H1 (cell line): Measurements from ENCODE around the gene PLEKHB1. TPM values are rescaled to one million over a fixed set of nuclear protein-coding genes. Genes with fewer than 3 reads are reported as not detected.

ENCODE experiments used
- CTCF ChIA-PET: fragments of 300-600 bp; sonication (Branson Sonifier 250); formaldehyde crosslinking; loops from one replicate; lab custom pipeline; 2021; ENCODE audit not compliant: partially characterized antibody; lab: Charles Lee
- POLR2A ChIA-PET: fragments of 300-600 bp; sonication (Branson Sonifier 250); formaldehyde crosslinking; loops from one replicate; lab custom pipeline; 2021; ENCODE audit warnings: inconsistent platforms; ENCODE audit not compliant: partially characterized antibody; lab: Charles Lee
- DNase-seq, 2 experiments: peaks; one replicate each; pipeline versions ENCODE4 v3.0.0 to v3.0.0-alpha.2; 2010 to 2022; ENCODE audit warnings: low spot score in 2 of 2, low read depth in 1 of 2, mixed read lengths in 1 of 2
- FAIRE-seq: peaks from 2 replicates; lab custom pipeline; 2011; peaks lifted over from hg19 to GRCh38; lab: Jason Lieb, UNC
- H2AFZ ChIP-seq: 2 replicates; pipeline ENCODE4 v1.8.1; 2012; ENCODE audit warnings: low read length, inconsistent platforms
- H2AK5ac ChIP-seq: 2 replicates; pipeline ENCODE4 v1.6.1; 2013; ENCODE audit warnings: low read depth, low read length
- H2BK120ac ChIP-seq: replicated peaks from 2 replicates; pipeline ENCODE3; 2013; ENCODE audit warnings: low read depth, low read length, inconsistent platforms
- H2BK12ac ChIP-seq: 2 replicates; pipeline ENCODE4 v1.6.1; 2013; ENCODE audit warnings: low read depth, low read length
- H2BK15ac ChIP-seq: 2 replicates; pipeline ENCODE4 v1.6.1; 2013; ENCODE audit warnings: low read length
- H2BK20ac ChIP-seq: 2 replicates; pipeline ENCODE4 v1.6.1; 2013; ENCODE audit warnings: low read length
- H2BK5ac ChIP-seq: 2 replicates; pipeline ENCODE4 v1.6.1; 2013; ENCODE audit warnings: low read depth, low read length
- H3K14ac ChIP-seq: 2 replicates; pipeline ENCODE4 v1.6.1; 2013; ENCODE audit warnings: inconsistent platforms; ENCODE audit not compliant: insufficient read length
- H3K18ac ChIP-seq: 2 replicates; pipeline ENCODE4 v1.6.1; 2013; ENCODE audit warnings: low read length; ENCODE audit errors: extremely low read depth
- H3K23ac ChIP-seq: 2 replicates; pipeline ENCODE4 v1.6.1; 2013; ENCODE audit warnings: inconsistent platforms; ENCODE audit not compliant: insufficient read length
- H3K23me2 ChIP-seq: 2 replicates; pipeline ENCODE4 v1.6.1; 2013; ENCODE audit warnings: low read depth, low read length
- H3K27ac ChIP-seq: 2 replicates; pipeline ENCODE4 v1.6.1; 2011; ENCODE audit warnings: low read depth, low read length, inconsistent platforms
- H3K27me3 ChIP-seq, 4 experiments: replicated peaks in 1 of 4; 1 replicate in 1 of 4; 2 replicates in 3 of 4; pipeline versions ENCODE4 v1.6.1 to v1.8.1; 2011 to 2013; ENCODE audit warnings: low read length in 3 of 4, mild to moderate bottlenecking in 3 of 4, inconsistent platforms in 2 of 4, mixed read lengths in 2 of 4, moderate library complexity in 1 of 4; ENCODE audit not compliant: control insufficient read depth in 3 of 4, insufficient read depth in 3 of 4; ENCODE audit errors: extremely low read depth in 1 of 4
- H3K36me3 ChIP-seq, 4 experiments: 2 replicates each; pipeline versions ENCODE4 v1.6.1 to v1.8.1; 2011 to 2013; ENCODE audit warnings: mild to moderate bottlenecking in 4 of 4, low read length in 3 of 4, moderate library complexity in 2 of 4, control low read depth in 1 of 4, inconsistent platforms in 1 of 4; ENCODE audit not compliant: insufficient read depth in 4 of 4, control insufficient read depth in 2 of 4
- H3K4ac ChIP-seq: replicated peaks from 2 replicates; pipeline ENCODE3; 2013; ENCODE audit warnings: low read length, low read depth, mixed read lengths, inconsistent platforms; ENCODE audit not compliant: insufficient read length
- H3K4me1 ChIP-seq, 4 experiments: replicated peaks in 1 of 4; 1 replicate in 1 of 4; 2 replicates in 3 of 4; pipeline versions ENCODE4 v1.6.1 to v1.8.1; 2011 to 2013; ENCODE audit warnings: low read length in 3 of 4, inconsistent platforms in 2 of 4, mixed read lengths in 1 of 4; ENCODE audit not compliant: insufficient read depth in 4 of 4, control insufficient read depth in 3 of 4
- H3K4me2 ChIP-seq, 2 experiments: 2 replicates each; pipeline versions ENCODE4 v1.6.1 to v1.8.1; 2011 to 2013; ENCODE audit warnings: low read depth in 2 of 2, low read length in 2 of 2, control low read depth in 1 of 2, inconsistent platforms in 1 of 2, mild to moderate bottlenecking in 1 of 2; ENCODE audit not compliant: insufficient read depth in 1 of 2
- H3K4me3 ChIP-seq, 4 experiments: fragments of 200-600, 300-600 bp in 1 of 4; sonication (generic), shearing (Covaris generic), sonication (Bioruptor Twin) in 1 of 4; 2 replicates each; pipeline versions ENCODE4 v1.5.1 to v1.8.1; 2011 to 2016; ENCODE audit warnings: low read length in 4 of 4, low read depth in 3 of 4, control low read depth in 2 of 4, inconsistent platforms in 2 of 4, mild to moderate bottlenecking in 2 of 4, mixed read lengths in 1 of 4, moderate library complexity in 1 of 4; ENCODE audit not compliant: insufficient read depth in 2 of 4; ENCODE audit errors: extremely low read depth in 1 of 4
- H3K56ac ChIP-seq: replicated peaks from 2 replicates; pipeline ENCODE3; 2013; ENCODE audit warnings: low read depth, mild to moderate bottlenecking, mixed read lengths, low read length, inconsistent platforms; ENCODE audit not compliant: insufficient read length
- H3K79me1 ChIP-seq: 2 replicates; pipeline ENCODE4 v1.6.1; 2013; ENCODE audit warnings: low read depth, low read length, control low read depth
- H3K79me2 ChIP-seq, 2 experiments: 2 replicates each; pipeline versions ENCODE4 v1.6.1 to v1.8.1; 2012 to 2013; ENCODE audit warnings: low read length in 2 of 2, mild to moderate bottlenecking in 2 of 2, inconsistent platforms in 1 of 2; ENCODE audit not compliant: insufficient read depth in 2 of 2, control insufficient read depth in 1 of 2
- H3K9ac ChIP-seq, 4 experiments: replicated peaks in 1 of 4; 1 replicate in 1 of 4; 2 replicates in 3 of 4; pipeline versions ENCODE4 v1.6.1 to v1.8.1; 2011 to 2013; ENCODE audit warnings: low read depth in 3 of 4, low read length in 3 of 4, control low read depth in 2 of 4, mild to moderate bottlenecking in 2 of 4, moderate library complexity in 2 of 4, inconsistent platforms in 1 of 4; ENCODE audit errors: extremely low read depth in 1 of 4
- H3K9me3 ChIP-seq, 2 experiments: 2 replicates each; pipeline versions ENCODE4 v1.6.1 to v1.8.1; 2012 to 2013; ENCODE audit warnings: mild to moderate bottlenecking in 2 of 2, moderate library complexity in 2 of 2, control low read depth in 1 of 2, inconsistent platforms in 1 of 2, low read depth in 1 of 2, low read length in 1 of 2, mixed read lengths in 1 of 2; ENCODE audit not compliant: insufficient read depth in 2 of 2
- H4K20me1 ChIP-seq, 2 experiments: replicated peaks in 1 of 2; 2 replicates each; pipeline versions ENCODE3 to v1.8.1; 2011 to 2013; ENCODE audit warnings: inconsistent platforms in 2 of 2, low read length in 2 of 2, mild to moderate bottlenecking in 1 of 2; ENCODE audit not compliant: insufficient read depth in 2 of 2, control insufficient read depth in 1 of 2
- H4K5ac ChIP-seq: 2 replicates; pipeline ENCODE4 v1.6.1; 2013; ENCODE audit warnings: low read length, low read depth, mixed read lengths, inconsistent platforms; ENCODE audit not compliant: insufficient read length
- H4K8ac ChIP-seq: 2 replicates; pipeline ENCODE4 v1.8.0; 2013; ENCODE audit warnings: mild to moderate bottlenecking, moderate library complexity, low read length, inconsistent platforms; ENCODE audit not compliant: insufficient read depth; ENCODE audit errors: extremely low read depth
- H4K91ac ChIP-seq: replicated peaks from 2 replicates; pipeline ENCODE3; 2013; ENCODE audit warnings: low read length, mixed read lengths, inconsistent platforms; ENCODE audit not compliant: insufficient read length
- BACH1 ChIP-seq: IDR thresholded peaks from 2 replicates; pipeline ENCODE4 v1.6.1; 2012; ENCODE audit warnings: low read length, improper control_type of control experiment
- CHD2 ChIP-seq: IDR thresholded peaks from 2 replicates; pipeline ENCODE4 v1.6.1; 2012; ENCODE audit warnings: low read length, improper control_type of control experiment
- CREB1 ChIP-seq: IDR thresholded peaks from 2 replicates; pipeline ENCODE4 v1.6.1; 2012; ENCODE audit warnings: inconsistent platforms
- EP300 ChIP-seq, 2 experiments: IDR thresholded peaks; 1 replicate in 1 of 2; 2 replicates in 1 of 2; pipeline ENCODE4 v1.6.1; 2011 to 2012; ENCODE audit warnings: low read depth in 2 of 2, low read length in 2 of 2, mild to moderate bottlenecking in 2 of 2, borderline replicate concordance in 1 of 2, inconsistent platforms in 1 of 2, moderate library complexity in 1 of 2
- KDM1A ChIP-seq: fragments of 200-600, 300-600 bp; sonication (generic); IDR thresholded peaks from 2 replicates; pipeline ENCODE4 v1.7.1; 2016; ENCODE audit warnings: mild to moderate bottlenecking, low read length, borderline replicate concordance
- KDM4A ChIP-seq: IDR thresholded peaks from one replicate; pipeline ENCODE4 v1.7.1; 2012; ENCODE audit warnings: low read depth, mild to moderate bottlenecking, moderate library complexity, low read length, inconsistent platforms; ENCODE audit not compliant: severe bottlenecking
- KDM5A ChIP-seq: fragments of 200-600 bp; IDR thresholded peaks from 2 replicates; pipeline ENCODE4 v1.7.1; 2012; ENCODE audit warnings: mild to moderate bottlenecking, low read length, inconsistent platforms, mixed read lengths
- POLR2A ChIP-seq, 2 experiments: IDR thresholded peaks; 1 replicate in 1 of 2; 2 replicates in 1 of 2; pipeline ENCODE4 v1.6.1; 2011; ENCODE audit warnings: low read depth in 2 of 2, low read length in 2 of 2, mild to moderate bottlenecking in 2 of 2; ENCODE audit errors: control extremely low read depth in 1 of 2
- POU5F1 ChIP-seq: IDR thresholded peaks from 2 replicates; pipeline ENCODE4 v1.6.1; 2011; ENCODE audit warnings: low read depth, mild to moderate bottlenecking, low read length, moderate library complexity
- RNF2 ChIP-seq: fragments of 200-900, 300-1000 bp; sonication (generic); IDR thresholded peaks from 2 replicates; pipeline ENCODE4 v1.7.1; 2016; ENCODE audit warnings: borderline replicate concordance, low read depth, mild to moderate bottlenecking, antibody characterized with exemption, low read length; ENCODE audit not compliant: poor library complexity, severe bottlenecking; ENCODE audit errors: missing control alignments
- SP2 ChIP-seq: IDR thresholded peaks from 2 replicates; pipeline ENCODE4 v1.6.1; 2012; ENCODE audit warnings: mild to moderate bottlenecking, low read length, inconsistent platforms
- TAF1 ChIP-seq: IDR thresholded peaks from 2 replicates; pipeline ENCODE4 v1.6.1; 2011; ENCODE audit warnings: mild to moderate bottlenecking, low read depth, low read length
- TCF12 ChIP-seq: IDR thresholded peaks from 2 replicates; pipeline ENCODE4 v1.6.1; 2011; ENCODE audit warnings: low read depth, mild to moderate bottlenecking, low read length
- TEAD4 ChIP-seq: IDR thresholded peaks from 2 replicates; pipeline ENCODE4 v1.6.1; 2012; ENCODE audit warnings: low read depth, low read length, inconsistent platforms, mixed read lengths
- WGBS, 2 experiments: shearing (Covaris generic) in 1 of 2; methylation state at CpG; one replicate each; pipeline versions ENCODE4 v1.1.6 to v1.1.7; 2013 to 2015; ENCODE audit warnings: low lambda C conversion rate in 2 of 2, mixed read lengths in 2 of 2, inconsistent platforms in 1 of 2, low coverage in 1 of 2, missing lambda C conversion rate in 1 of 2; ENCODE audit not compliant: insufficient replicate concordance in 2 of 2, insufficient coverage in 1 of 2, insufficient read length in 1 of 2; ENCODE audit errors: extremely low coverage in 1 of 2, missing lambda C conversion rate in 1 of 2; 5-methylcytosine and 5-hydroxymethylcytosine counted together
- polyA plus RNA-seq, 7 experiments: library from polyadenylated mRNA; depleted of rRNA in 3 of 7; stranded (reverse) in 5 of 7; unstranded in 2 of 7; fragments of >200 nt in 5 of 7; fragments of 200-250 nt in 2 of 7; gene quantifications; 1 replicate in 5 of 7; 2 replicates in 1 of 7; 4 replicates in 1 of 7; pipeline versions ENCODE4 v1.2.1 to v1.2.3, GENCODE V29; 2011 to 2013; ENCODE audit warnings: missing spikeins in 2 of 7, mixed read lengths in 2 of 7
- total RNA-seq: library from RNA; stranded (reverse); fragmentation: NEBNext Ultra II Directional; extraction: Animal tissue kit (Norgen Biotek cat#: 25700); gene quantifications from 2 replicates; pipeline ENCODE4 v1.2.1, GENCODE V29; 2021
- TF ChIP-seq, protein P1 (sequence below): IDR thresholded peaks from 2 replicates; pipeline ENCODE4 v1.6.1; 2012; ENCODE audit warnings: inconsistent platforms

The PLEKHB1 gene
- total and polyA plus RNA-seq, 2 of the 8 experiments (the other 6 are each of a cell fraction or from before 2014, with no cell fraction given), result 14.8 to 24.5 TPM

GRCh38 chr11:73640592-73640991 is 5.8 kb upstream of the PLEKHB1 start:
- no peak overlapping the region for H3K23ac ChIP-seq
- H3K4ac ChIP-seq, result no peak overlapping the region
- no peak overlapping the region for H3K4me3 ChIP-seq
- H4K5ac ChIP-seq, result no peak overlapping the region
- H3K9ac ChIP-seq, result no peak overlapping the region
- H3K4me2 ChIP-seq, result no peak overlapping the region
- H4K20me1 ChIP-seq, result no peaks in the 10 kb centered on the region
- peaks cover 0 to 2% (median 0%) of the 10 kb centered on the region in 4 experiments; a peak in 1 of 7 replicates for H3K4me1 ChIP-seq
- H2AFZ ChIP-seq, result no peak overlapping the region
- H2AK5ac ChIP-seq, result no peak overlapping the region
- H3K27ac ChIP-seq, result no peak overlapping the region
- H3K36me3 ChIP-seq, result no peaks in the 10 kb centered on the region
- peaks cover 3% of the 10 kb centered on the region; the same call in 1 of the 2 replicates for H3K23me2 ChIP-seq
- no peak overlapping the region for H2BK120ac ChIP-seq
- 78% methylated on average over 2 of the region's 2 CpGs; no CpG with 5 or more reads in 1 of the 2 experiments for WGBS, 2 experiments
- no peak overlapping the region for H2BK12ac ChIP-seq
- POLR2A ChIA-PET, result interaction anchor here (1.0 kb wide), 1 partner anchor 216 kb away, joined by 3 read pairs; no protein-coding TSS in a partner anchor
- no peak overlapping the region for H3K18ac ChIP-seq
- peaks cover 0 to 4% (median 0%) of the 10 kb centered on the region in 4 experiments; a peak in 2 of 7 replicates for H3K27me3 ChIP-seq
- H3K9me3 ChIP-seq, result no peaks in the 10 kb centered on the region
- H4K91ac ChIP-seq, result no peak overlapping the region
- no peak overlapping the region for H3K14ac ChIP-seq
- no peak overlapping the region for H2BK15ac ChIP-seq
- no peak overlapping the region for H3K56ac ChIP-seq
- H2BK5ac ChIP-seq, result no peak overlapping the region
- FAIRE-seq (no peak), DNase-seq (no peak)
- no peaks in the 10 kb centered on the region for H3K79me1 ChIP-seq
- CTCF ChIA-PET, result interaction anchor here (0.9 to 30.1 kb wide), 4 partner anchors 5 to 41 kb away, joined by 3 to 653 read pairs (median 328); partner anchors contain the start of gene PLEKHB1
- H2BK20ac ChIP-seq, result no peak overlapping the region
- no peaks in the 10 kb centered on the region for H3K79me2 ChIP-seq
- H4K8ac ChIP-seq, result no peak overlapping the region
- TF ChIP-seq BACH1 (no peak), POU5F1 (no peak), KDM5A (no peak), CREB1 (no peak), TAF1 (no peak), KDM1A (no peak), RNF2 (no peak), CHD2 (no peak), TCF12 (no peak), POLR2A (IDR thresholded peaks at IDR 0.05; ENCODE audit: control extremely low read depth in 1 of 2, low read depth in 2 of 2, low read length in 2 of 2) (no peak), KDM4A (no peak), SP2 (no peak), EP300 (IDR thresholded peaks at IDR 0.05; ENCODE audit: borderline replicate concordance in 1 of 2, low read depth in 2 of 2, low read length in 2 of 2) (no peak), TEAD4 (no peak)
- TF ChIP-seq, protein P1, sequence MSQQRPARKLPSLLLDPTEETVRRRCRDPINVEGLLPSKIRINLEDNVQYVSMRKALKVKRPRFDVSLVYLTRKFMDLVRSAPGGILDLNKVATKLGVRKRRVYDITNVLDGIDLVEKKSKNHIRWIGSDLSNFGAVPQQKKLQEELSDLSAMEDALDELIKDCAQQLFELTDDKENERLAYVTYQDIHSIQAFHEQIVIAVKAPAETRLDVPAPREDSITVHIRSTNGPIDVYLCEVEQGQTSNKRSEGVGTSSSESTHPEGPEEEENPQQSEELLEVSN, result no peak
